K562 (cell line): ENCODE data around the gene AHCYL2. TPM values are rescaled to one million over a fixed set of nuclear protein-coding genes. Genes with fewer than 3 reads are reported as not detected.

Experiments
- ARID1B ChIP-seq: fragments of 450-650 bp; IDR thresholded peaks from 2 replicates; pipeline ENCODE4 v1.6.1; 2016; ENCODE audit warnings: antibody characterized with exemption, mild to moderate bottlenecking, inconsistent platforms
- CAMTA2 ChIP-seq: fragments of 250-450 bp; sonication (Bioruptor Pico); conservative IDR thresholded peaks from 2 replicates; pipeline ENCODE4 v1.5.1; 2022
- CHD4 ChIP-seq: fragments of 200-600 bp; sonication (generic); IDR thresholded peaks from 3 replicates; pipeline ENCODE4 v1.6.1; 2012; ENCODE audit warnings: low read depth, mild to moderate bottlenecking, mixed read lengths, low read length, inconsistent platforms; ENCODE audit not compliant: insufficient read depth, insufficient replicate concordance, poor library complexity, severe bottlenecking
- FOXM1 ChIP-seq, 2 experiments: fragments of 450-650 bp in 1 of 2; sonication (generic) in 1 of 2; formaldehyde crosslinking in 1 of 2; IDR thresholded peaks; 2 replicates each; pipeline versions ENCODE4 v1.6.1 to v1.9.0; 2017 to 2022; ENCODE audit warnings: low read depth in 2 of 2, mild to moderate bottlenecking in 2 of 2, missing genetic modification reagents in 1 of 2, moderate library complexity in 1 of 2
- GTF2E2 ChIP-seq: fragments of 200-800 bp; sonication (Bioruptor generic); IDR thresholded peaks from 2 replicates; pipeline ENCODE4 v1.6.1; 2016; ENCODE audit warnings: missing genetic modification characterization, missing compliant biosample characterization
- IRF9 ChIP-seq: fragments of 450-650 bp; IDR thresholded peaks from 2 replicates; pipeline ENCODE4 v1.6.1; 2016; ENCODE audit warnings: missing biosample characterization, missing genetic modification characterization
- MAFF ChIP-seq: IDR thresholded peaks from 2 replicates; pipeline ENCODE4 v1.6.1; 2012; ENCODE audit warnings: low read length, improper control_type of control experiment
- MAX ChIP-seq: sonication (generic); formaldehyde crosslinking; IDR thresholded peaks from 2 replicates; pipeline ENCODE4 v1.9.0; 2022; ENCODE audit warnings: mild to moderate bottlenecking, missing genetic modification reagents
- MTA2 ChIP-seq: fragments of 450-650 bp; IDR thresholded peaks from 2 replicates; pipeline ENCODE4 v1.6.1; 2016; ENCODE audit warnings: low read depth
- PHF8 ChIP-seq: fragments of 200-600 bp; sonication (generic); IDR thresholded peaks from 2 replicates; pipeline ENCODE4 v1.6.1; 2012; ENCODE audit warnings: mixed run types, mild to moderate bottlenecking, inconsistent platforms, low read length, moderate library complexity, borderline replicate concordance
- PKNOX1 ChIP-seq: fragments of 450-650 bp; IDR thresholded peaks from 2 replicates; pipeline ENCODE4 v1.6.1; 2016
- RAD21 ChIP-seq, 2 experiments: fragments of 250-450 bp in 1 of 2; fragments of 450-650 bp in 1 of 2; sonication (Bioruptor Pico) in 1 of 2; formaldehyde crosslinking in 1 of 2; IDR thresholded peaks in 1 of 2; conservative IDR thresholded peaks in 1 of 2; 2 replicates each; pipeline versions ENCODE4 v1.4.0 to v1.8.0; 2020 to 2022; ENCODE audit warnings: mild to moderate bottlenecking in 2 of 2, moderate library complexity in 1 of 2
- SIX5 ChIP-seq, 2 experiments: IDR thresholded peaks; 2 replicates each; pipeline ENCODE4 v1.6.1; 2011; ENCODE audit warnings: low read length in 2 of 2, borderline replicate concordance in 1 of 2, low read depth in 1 of 2, mild to moderate bottlenecking in 1 of 2, moderate library complexity in 1 of 2; ENCODE audit not compliant: insufficient read depth in 1 of 2
- SNRNP70 ChIP-seq: fragments of 200-400 bp; formaldehyde crosslinking; optimal IDR thresholded peaks from 2 replicates; pipeline ENCODE3; 2017; ENCODE audit warnings: low read depth, low read length
- STAG1 ChIP-seq: sonication (generic); formaldehyde crosslinking; IDR thresholded peaks from 2 replicates; pipeline ENCODE4 v1.5.0; 2020; ENCODE audit warnings: missing genetic modification reagents, borderline replicate concordance
- TAF1 ChIP-seq: IDR thresholded peaks from 2 replicates; pipeline ENCODE4 v1.6.1; 2011; ENCODE audit warnings: mild to moderate bottlenecking, low read length, moderate library complexity; ENCODE audit not compliant: insufficient read depth, control insufficient read depth, severe bottlenecking; ENCODE audit errors: extremely low read depth
- TFE3 ChIP-seq: fragments of 450-650 bp; formaldehyde crosslinking; IDR thresholded peaks from 2 replicates; pipeline ENCODE4 v1.4.0; 2020; ENCODE audit warnings: mild to moderate bottlenecking, mixed read lengths
- TOE1 ChIP-seq, 2 experiments: fragments of 450-650 bp in 1 of 2; sonication (generic) in 1 of 2; formaldehyde crosslinking in 1 of 2; IDR thresholded peaks; 2 replicates each; pipeline versions ENCODE4 v1.7.1 to v1.8.0; 2016 to 2022; ENCODE audit warnings: borderline replicate concordance in 2 of 2, mild to moderate bottlenecking in 2 of 2, antibody characterized with exemption in 1 of 2, inconsistent platforms in 1 of 2, low read depth in 1 of 2, missing genetic modification reagents in 1 of 2, moderate library complexity in 1 of 2
- TSC22D4 ChIP-seq: fragments of 450-650 bp; IDR thresholded peaks from 2 replicates; pipeline ENCODE4 v1.6.1; 2016; ENCODE audit warnings: missing genetic modification characterization, missing biosample characterization, control low read depth
- ZBTB1 ChIP-seq: sonication (generic); formaldehyde crosslinking; IDR thresholded peaks from 2 replicates; pipeline ENCODE4 v1.8.1; 2023; ENCODE audit warnings: missing genetic modification reagents, low read depth, mild to moderate bottlenecking, borderline replicate concordance
- ZNF184 ChIP-seq: sonication (generic); formaldehyde crosslinking; IDR thresholded peaks from 2 replicates; pipeline ENCODE4 v1.5.0; 2020; ENCODE audit warnings: missing genetic modification reagents
- ZNF75A ChIP-seq: fragments of 450-650 bp; formaldehyde crosslinking; IDR thresholded peaks from 2 replicates; pipeline ENCODE4 v1.4.0; 2020; ENCODE audit warnings: mild to moderate bottlenecking
- ZNF79 ChIP-seq: fragments of 250-450 bp; sonication (Bioruptor Pico); IDR thresholded peaks from 2 replicates; pipeline ENCODE4 v1.4.0; 2020; ENCODE audit warnings: low read depth, mild to moderate bottlenecking, moderate library complexity
- ZZZ3 ChIP-seq: fragments of 450-650 bp; IDR thresholded peaks from 2 replicates; pipeline ENCODE4 v1.6.1; 2016; ENCODE audit warnings: antibody characterized with exemption, mild to moderate bottlenecking, moderate library complexity
- polyA plus RNA-seq, 8 experiments: library from polyadenylated mRNA; depleted of rRNA in 4 of 8; stranded (reverse) in 5 of 8; unstranded in 3 of 8; fragments of >200 nt; fragmentation: Nextera tagmentation in 2 of 8; fragmentation: Illumina TruSeq in 1 of 8; extraction: Ambion mirVana in 2 of 8; extraction: Trizol in 1 of 8; gene quantifications; 2 replicates each; pipeline versions ENCODE4 v1.2.1 to v1.2.3, GENCODE V29; 2011 to 2014; ENCODE audit warnings: inconsistent platforms in 1 of 8, missing spikeins in 1 of 8
- total RNA-seq, 7 experiments: library from RNA; depleted of rRNA in 6 of 7; stranded (reverse); fragments of >200 nt in 6 of 7; fragmentation: Illumina TruSeq in 2 of 7; extraction: Trizol in 2 of 7; gene quantifications; 2 replicates each; pipeline versions ENCODE4 v1.2.1 to v1.2.3, GENCODE V29; 2011 to 2021; ENCODE audit warnings: low replicate concordance in 1 of 7

AHCYL2 gene
- total and polyA plus RNA-seq, 9 of the 15 experiments (the other 6 are each of a cell fraction or from before 2014, with no cell fraction given) = 0.93 to 10.5 (median 5.2) TPM

- TF ChIP-seq TOE1 (IDR thresholded peaks at IDR 0.05; ENCODE audit: borderline replicate concordance) (no peak), TOE1 (CRISPR knock-in tag; IDR thresholded peaks at IDR 0.05; ENCODE audit: borderline replicate concordance, low read depth) (no peak), FOXM1 (IDR thresholded peaks at IDR 0.05; ENCODE audit: low read depth) (peak; percentile 33; the same call in 1 of the 2 replicates), FOXM1 (CRISPR knock-in tag; IDR thresholded peaks at IDR 0.05; ENCODE audit: low read depth) (no peak), MAX (CRISPR knock-in tag) (no peak), ZBTB1 (no peak), MTA2 (no peak), ZNF79 (CRISPR knock-in tag) (no peak), IRF9 (tag) (no peak), SIX5 (IDR thresholded peaks at IDR 0.05; ENCODE audit: borderline replicate concordance in 1 of 2, insufficient read depth in 1 of 2, low read depth in 1 of 2, low read length in 2 of 2) (no peak), GTF2E2 (no peak), CHD4 (no peak), SNRNP70 (no peak), MAFF (no peak), TFE3 (CRISPR knock-in tag) (no peak), ZNF75A (CRISPR knock-in tag) (no peak), ZNF184 (CRISPR knock-in tag) (no peak), CAMTA2 (CRISPR knock-in tag) (no peak), TAF1 (no peak), ARID1B (no peak), TSC22D4 (no peak), PKNOX1 (no peak), ZZZ3 (no peak), STAG1 (CRISPR knock-in tag) (no peak), RAD21 (CRISPR knock-in tag; conservative IDR thresholded peaks at IDR 0.05 in 1 of 2, IDR thresholded peaks at IDR 0.05 in 1 of 2) (peak; percentile 85 to 89), PHF8 (no peak)
Observed at GRCh38 chr7:129298268-129298893, 73.6 kb downstream of the AHCYL2 start (continued).
